ENCODE measurements around the gene PML. TPM values are rescaled to one million over a fixed set of nuclear protein-coding genes. Genes with fewer than 3 reads are reported as not detected.

Gene PML
- total RNA-seq, 3 donors from 2014 or later = 27.6 to 52.2 (median 35.6) TPM

GRCh38 chr15:73952171-73952912 lies 42.2 kb upstream of the PML start:
- H3K36me3 ChIP-seq (ENCODE audit: low read depth) = no peaks in the 10 kb centered on the region
- H3K4me1 ChIP-seq (ENCODE audit: low read depth) = peaks cover 15% of the 10 kb centered on the region
- no peak overlapping the region for H3K4me3 ChIP-seq
- TF ChIP-seq, protein P1, sequence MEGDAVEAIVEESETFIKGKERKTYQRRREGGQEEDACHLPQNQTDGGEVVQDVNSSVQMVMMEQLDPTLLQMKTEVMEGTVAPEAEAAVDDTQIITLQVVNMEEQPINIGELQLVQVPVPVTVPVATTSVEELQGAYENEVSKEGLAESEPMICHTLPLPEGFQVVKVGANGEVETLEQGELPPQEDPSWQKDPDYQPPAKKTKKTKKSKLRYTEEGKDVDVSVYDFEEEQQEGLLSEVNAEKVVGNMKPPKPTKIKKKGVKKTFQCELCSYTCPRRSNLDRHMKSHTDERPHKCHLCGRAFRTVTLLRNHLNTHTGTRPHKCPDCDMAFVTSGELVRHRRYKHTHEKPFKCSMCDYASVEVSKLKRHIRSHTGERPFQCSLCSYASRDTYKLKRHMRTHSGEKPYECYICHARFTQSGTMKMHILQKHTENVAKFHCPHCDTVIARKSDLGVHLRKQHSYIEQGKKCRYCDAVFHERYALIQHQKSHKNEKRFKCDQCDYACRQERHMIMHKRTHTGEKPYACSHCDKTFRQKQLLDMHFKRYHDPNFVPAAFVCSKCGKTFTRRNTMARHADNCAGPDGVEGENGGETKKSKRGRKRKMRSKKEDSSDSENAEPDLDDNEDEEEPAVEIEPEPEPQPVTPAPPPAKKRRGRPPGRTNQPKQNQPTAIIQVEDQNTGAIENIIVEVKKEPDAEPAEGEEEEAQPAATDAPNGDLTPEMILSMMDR (IDR thresholded peaks at IDR 0.05) = no peak
- intact Hi-C loops (cut with DNase I, micrococcal nuclease) = no loop called here
- no peak for DNase-seq
- no peaks in the 10 kb centered on the region for H3K9me3 ChIP-seq
- ATAC-seq = no peak

DNA sequence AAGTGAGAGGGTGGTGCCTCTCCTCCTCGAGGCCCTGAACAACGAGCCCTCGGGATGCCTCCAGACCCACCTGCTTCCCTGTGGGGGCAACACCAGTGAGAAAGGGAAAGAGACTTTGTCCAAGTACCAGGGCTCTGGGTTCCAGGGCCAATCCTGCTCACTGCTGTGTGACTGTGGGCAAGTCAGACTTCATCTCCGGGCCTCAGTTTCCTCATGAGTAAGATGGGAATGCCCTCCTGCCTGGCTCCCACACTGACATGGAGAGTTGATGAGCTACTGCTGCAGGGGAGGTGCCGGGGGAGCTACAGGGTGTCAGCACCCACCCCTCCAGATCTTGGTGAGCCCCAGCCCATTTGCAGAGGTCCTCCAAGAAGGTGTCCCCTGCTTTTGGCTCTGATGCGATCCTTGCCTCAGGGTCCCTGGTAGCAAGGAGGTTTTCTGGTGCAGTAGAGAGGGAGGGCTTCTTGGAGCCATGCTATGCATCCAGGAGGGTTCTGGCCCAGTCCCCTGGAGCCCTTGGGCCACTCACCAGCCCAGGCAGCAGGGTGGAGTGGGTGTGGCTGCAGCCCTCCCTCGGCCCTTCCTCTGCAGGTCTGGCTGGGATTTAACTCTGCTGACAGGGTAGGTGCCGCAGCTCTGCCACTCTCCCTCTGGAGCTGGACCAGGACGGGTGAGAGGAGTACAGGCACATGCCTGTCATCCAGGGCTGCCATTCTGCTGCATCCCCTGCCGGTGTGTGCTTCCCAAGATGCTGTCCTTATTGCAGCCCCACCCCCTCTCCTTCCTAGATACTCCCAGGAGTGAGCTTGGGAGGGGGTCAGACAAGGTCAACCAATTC lies 41.4 kb upstream of the PML start:
- TF ChIP-seq, protein P1 (IDR thresholded peaks at IDR 0.05) = no peak
- intact Hi-C loops (cut with DNase I, micrococcal nuclease) = no loop called here
- Histone ChIP-seq H3K4me3 (no peak overlapping the region), H3K4me1 (ENCODE audit: low read depth) (peaks cover 15% of the 10 kb centered on the region), H3K9me3 (no peaks in the 10 kb centered on the region), H3K36me3 (ENCODE audit: low read depth) (no peaks in the 10 kb centered on the region)
- ATAC-seq = no peak
- DNase-seq = no peak

- DNase-seq (no peak), ATAC-seq (no peak)
- TF ChIP-seq, protein P1 (IDR thresholded peaks at IDR 0.05) = no peak
- no peaks in the 10 kb centered on the region for H3K36me3 ChIP-seq (ENCODE audit: low read depth)
- no peak overlapping the region for H3K4me3 ChIP-seq
- no peaks in the 10 kb centered on the region for H3K9me3 ChIP-seq
- peaks cover 15% of the 10 kb centered on the region for H3K4me1 ChIP-seq (ENCODE audit: low read depth)
- intact Hi-C loops (cut with DNase I, micrococcal nuclease) = no loop called here
Measured at GRCh38 chr15:73954188-73955145, 40.0 kb upstream of the PML start.

GRCh38 chr15:73955326-73955725 lies 39.2 kb upstream of the PML start:
- H3K4me1 ChIP-seq (ENCODE audit: low read depth) = peaks cover 15% of the 10 kb centered on the region

More at GRCh38 chr15:73955326-73955725, 39.2 kb upstream of the PML start:
- TF ChIP-seq, protein P1 (IDR thresholded peaks at IDR 0.05) = no peak
- no peak for DNase-seq
- H3K36me3 ChIP-seq (ENCODE audit: low read depth) = no peaks in the 10 kb centered on the region
- intact Hi-C loops (cut with DNase I, micrococcal nuclease) = no loop called here
- ATAC-seq = no peak
- H3K4me3 ChIP-seq = no peak overlapping the region
- H3K9me3 ChIP-seq = no peaks in the 10 kb centered on the region

All from mucosa of descending colon (tissue), 3 donors.